SK-N-SH treated with all-trans-retinoic acid at 6 μM for 48 hours (cell line): ENCODE measurements around the gene TCAP.

Experiments used
- ATAC-seq: fragments of 200-7000 bp; cut with Tn5 transposase; 3 replicates; pipeline ENCODE4 v1.9.1; 2020; ENCODE audit warnings: mild to moderate bottlenecking, moderate library complexity
- BACH2 ChIP-seq: fragments of 250-450 bp; sonication (Bioruptor Pico); IDR thresholded peaks from 2 replicates; pipeline ENCODE4 v1.9.0; 2021; ENCODE audit warnings: mild to moderate bottlenecking, borderline replicate concordance
- CREB5 ChIP-seq: fragments of 250-450 bp; sonication (Bioruptor Pico); IDR thresholded peaks from 2 replicates; pipeline ENCODE4 v1.5.1; 2020; ENCODE audit warnings: low read depth, mild to moderate bottlenecking, moderate library complexity
- CSDC2 ChIP-seq: fragments of 250-450 bp; sonication (Bioruptor Pico); IDR thresholded peaks from 2 replicates; pipeline ENCODE4 v1.5.0; 2020; ENCODE audit warnings: mild to moderate bottlenecking, moderate library complexity
- CSRNP3 ChIP-seq: fragments of 250-450 bp; sonication (Bioruptor Pico); IDR thresholded peaks from 2 replicates; pipeline ENCODE4 v1.5.1; 2021; ENCODE audit warnings: mild to moderate bottlenecking, moderate library complexity
- ESRRG ChIP-seq: fragments of 250-450 bp; sonication (Bioruptor Pico); IDR thresholded peaks from 2 replicates; pipeline ENCODE4 v1.6.1; 2021; ENCODE audit warnings: mild to moderate bottlenecking
- GLIS3 ChIP-seq: fragments of 250-450 bp; sonication (Bioruptor Pico); IDR thresholded peaks from 2 replicates; pipeline ENCODE4 v1.5.0; 2020; ENCODE audit warnings: mild to moderate bottlenecking, moderate library complexity
- ISL1 ChIP-seq: fragments of 250-450 bp; sonication (Bioruptor Pico); IDR thresholded peaks from 2 replicates; pipeline ENCODE4 v2.1.2; 2022; ENCODE audit warnings: mild to moderate bottlenecking, moderate library complexity
- OSR1 ChIP-seq: fragments of 250-450 bp; sonication (Bioruptor Pico); IDR thresholded peaks from 2 replicates; pipeline ENCODE4 v1.8.0; 2022; ENCODE audit warnings: moderate library complexity, mild to moderate bottlenecking, inconsistent platforms
- PATZ1 ChIP-seq: fragments of 250-450 bp; sonication (Bioruptor Pico); IDR thresholded peaks from 2 replicates; pipeline ENCODE4 v1.8.0; 2020; ENCODE audit warnings: mild to moderate bottlenecking, moderate library complexity, borderline replicate concordance
- POU6F1 ChIP-seq: fragments of 250-450 bp; sonication (Bioruptor Pico); IDR thresholded peaks from 2 replicates; pipeline ENCODE4 v1.8.0; 2021; ENCODE audit warnings: low read depth, mild to moderate bottlenecking, moderate library complexity, borderline replicate concordance
- PPARA ChIP-seq: fragments of 250-450 bp; sonication (Bioruptor Pico); IDR thresholded peaks from 2 replicates; pipeline ENCODE4 v1.5.0; 2020; ENCODE audit warnings: mild to moderate bottlenecking, borderline replicate concordance
- RARB ChIP-seq: fragments of 250-450 bp; sonication (Bioruptor Pico); IDR thresholded peaks from 2 replicates; pipeline ENCODE4 v1.8.0; 2021; ENCODE audit warnings: mild to moderate bottlenecking, moderate library complexity
- SNAI2 ChIP-seq: fragments of 250-450 bp; sonication (Bioruptor Pico); IDR thresholded peaks from 2 replicates; pipeline ENCODE4 v1.5.0; 2020; ENCODE audit warnings: mild to moderate bottlenecking, moderate library complexity
- TCF4 ChIP-seq: fragments of 250-450 bp; sonication (Bioruptor Pico); IDR thresholded peaks from 2 replicates; pipeline ENCODE4 v1.8.0; 2021; ENCODE audit warnings: mild to moderate bottlenecking, moderate library complexity, borderline replicate concordance
- TOX ChIP-seq: fragments of 250-450 bp; sonication (Bioruptor Pico); IDR thresholded peaks from 2 replicates; pipeline ENCODE4 v1.8.0; 2021; ENCODE audit warnings: mild to moderate bottlenecking, moderate library complexity, borderline replicate concordance
- TSHZ2 ChIP-seq: fragments of 250-450 bp; sonication (Bioruptor Pico); IDR thresholded peaks from 2 replicates; pipeline ENCODE4 v1.5.0; 2020; ENCODE audit warnings: mild to moderate bottlenecking, moderate library complexity
- ZC3H10 ChIP-seq: fragments of 250-450 bp; sonication (Bioruptor Pico); IDR thresholded peaks from 2 replicates; pipeline ENCODE4 v1.5.1; 2021; ENCODE audit warnings: mild to moderate bottlenecking, moderate library complexity
- ZFP3 ChIP-seq: fragments of 250-450 bp; sonication (Bioruptor Pico); IDR thresholded peaks from 2 replicates; pipeline ENCODE4 v1.5.0; 2020; ENCODE audit warnings: mild to moderate bottlenecking, moderate library complexity
- ZFP30 ChIP-seq: fragments of 450-650 bp; formaldehyde crosslinking; IDR thresholded peaks from 2 replicates; pipeline ENCODE4 v1.5.0; 2022; ENCODE audit warnings: mild to moderate bottlenecking, moderate library complexity
- ZNF70 ChIP-seq: fragments of 450-650 bp; formaldehyde crosslinking; IDR thresholded peaks from 2 replicates; pipeline ENCODE4 v1.5.0; 2020; ENCODE audit warnings: mild to moderate bottlenecking, moderate library complexity

The TCAP gene

GRCh38 chr17:39670746-39671145, 5.6 kb downstream of the TCAP start:
- ATAC-seq, result no peak

GRCh38 chr17:39671651-39672521, 6.7 kb downstream of the TCAP start:
- TF ChIP-seq POU6F1 (CRISPR knock-in tag) (no peak), CREB5 (CRISPR knock-in tag) (no peak), TSHZ2 (CRISPR knock-in tag) (no peak), CSDC2 (CRISPR knock-in tag) (no peak), ZNF70 (no peak), BACH2 (CRISPR knock-in tag) (no peak), TOX (CRISPR knock-in tag) (no peak), ZFP3 (no peak), SNAI2 (CRISPR knock-in tag) (no peak), GLIS3 (CRISPR knock-in tag) (no peak), ZFP30 (no peak)

More at GRCh38 chr17:39670746-39671145, 5.6 kb downstream of the TCAP start:
- TF ChIP-seq ESRRG (CRISPR knock-in tag), result no peak
- no peak for TF ChIP-seq ZNF70
- TF ChIP-seq ZFP3, result no peak
- no peak for TF ChIP-seq PPARA (CRISPR knock-in tag)
- TF ChIP-seq OSR1 (CRISPR knock-in tag), result no peak
- TF ChIP-seq RARB (CRISPR knock-in tag), result no peak
- no peak for TF ChIP-seq PATZ1
- no peak for TF ChIP-seq POU6F1 (CRISPR knock-in tag)
- no peak for TF ChIP-seq SNAI2 (CRISPR knock-in tag)
- no peak for TF ChIP-seq ISL1 (CRISPR knock-in tag)
- TF ChIP-seq TCF4 (CRISPR knock-in tag), result no peak
- no peak for TF ChIP-seq GLIS3 (CRISPR knock-in tag)
- no peak for TF ChIP-seq ZC3H10 (CRISPR knock-in tag)

GRCh38 chr17:39672522-39673334, 7.6 kb downstream of the TCAP start:
- TF ChIP-seq GLIS3 (CRISPR knock-in tag), result no peak
- TF ChIP-seq CSDC2 (CRISPR knock-in tag), result no peak
- no peak for TF ChIP-seq ESRRG (CRISPR knock-in tag)
- no peak for TF ChIP-seq ZFP3
- no peak for TF ChIP-seq CSRNP3 (CRISPR knock-in tag)
- TF ChIP-seq ZC3H10 (CRISPR knock-in tag), result no peak
- TF ChIP-seq TOX (CRISPR knock-in tag), result no peak
- no peak for TF ChIP-seq TCF4 (CRISPR knock-in tag)
- TF ChIP-seq RARB (CRISPR knock-in tag), result no peak
- TF ChIP-seq, all 23 proteins: peak for 0
- no peak for ATAC-seq

More at GRCh38 chr17:39671651-39672521, 6.7 kb downstream of the TCAP start:
- peak; percentile 48 for ATAC-seq
